Activated CD8-positive, alpha-beta T cell treated with anti-CD3 and anti-CD28 coated beads for 36 hours (primary cell): ENCODE measurements around the gene LRMDA. TPM values are rescaled to one million over a fixed set of nuclear protein-coding genes. Genes with fewer than 3 reads are reported as not detected.

Source experiments
- ATAC-seq: fragments of 200-7000 bp; cut with Tn5 transposase; one replicate; pipeline ENCODE4 v1.10.0; 2021; ENCODE audit warnings: mild to moderate bottlenecking, moderate library complexity
- CTCF ChIA-PET: fragments of 350-600 bp; sonication (Branson Sonifier 250); formaldehyde crosslinking; loops from one replicate; lab custom pipeline; 2021; ENCODE audit warnings: antibody characterized with exemption; lab: Charles Lee
- POLR2A ChIA-PET: fragments of 350-600 bp; sonication (Branson Sonifier 250); formaldehyde crosslinking; loops from one replicate; lab custom pipeline; 2021; ENCODE audit warnings: antibody characterized with exemption; lab: Charles Lee
- DNase-seq: peaks from one replicate; pipeline ENCODE4 v3.0.0-alpha.2; 2020
- H3K27ac Mint-ChIP-seq: one replicate; pipeline ENCODE4 v1.8.0; 2021; ENCODE audit warnings: mild to moderate bottlenecking, mixed read lengths
- H3K27me3 Mint-ChIP-seq: one replicate; pipeline ENCODE4 v1.8.0; 2021; ENCODE audit warnings: mixed read lengths
- H3K36me3 Mint-ChIP-seq: one replicate; pipeline ENCODE4 v1.8.0; 2021; ENCODE audit warnings: low read depth, mixed read lengths
- H3K4me1 Mint-ChIP-seq: one replicate; pipeline ENCODE4 v1.8.0; 2021; ENCODE audit warnings: low read depth, mixed read lengths
- H3K4me3 Mint-ChIP-seq: one replicate; pipeline ENCODE4 v1.8.0; 2021; ENCODE audit warnings: mild to moderate bottlenecking, moderate library complexity, mixed read lengths
- H3K9me3 Mint-ChIP-seq: one replicate; pipeline ENCODE4 v1.8.0; 2021; ENCODE audit warnings: mixed read lengths
- intact Hi-C: fragments of 100-400 bp; cut with micrococcal nuclease; formaldehyde crosslinking; loops from one replicate; pipeline ENCODE4 v1.10.0; 2022
- total RNA-seq, 2 experiments: library from RNA; stranded (reverse); gene quantifications; one replicate each; pipeline ENCODE4 v1.2.3, GENCODE V29; 2021
- TF ChIP-seq, protein P1 (sequence below): fragments of 200-600 bp; IDR thresholded peaks from one replicate; pipeline ENCODE4 v1.8.0; 2022; ENCODE audit warnings: antibody characterized with exemption, mild to moderate bottlenecking

LRMDA gene
- total RNA-seq, 2 experiments from 2014 or later: not detected

- CTCF ChIA-PET: no interaction called here
- Mint-ChIP-seq H3K4me3 (no peak overlapping the region), H3K27me3 (peaks cover 3% of the 10 kb centered on the region), H3K9me3 (no peaks in the 10 kb centered on the region), H3K27ac (no peak overlapping the region), H3K4me1 (no peaks in the 10 kb centered on the region), H3K36me3 (no peaks in the 10 kb centered on the region)
- TF ChIP-seq, protein P1, sequence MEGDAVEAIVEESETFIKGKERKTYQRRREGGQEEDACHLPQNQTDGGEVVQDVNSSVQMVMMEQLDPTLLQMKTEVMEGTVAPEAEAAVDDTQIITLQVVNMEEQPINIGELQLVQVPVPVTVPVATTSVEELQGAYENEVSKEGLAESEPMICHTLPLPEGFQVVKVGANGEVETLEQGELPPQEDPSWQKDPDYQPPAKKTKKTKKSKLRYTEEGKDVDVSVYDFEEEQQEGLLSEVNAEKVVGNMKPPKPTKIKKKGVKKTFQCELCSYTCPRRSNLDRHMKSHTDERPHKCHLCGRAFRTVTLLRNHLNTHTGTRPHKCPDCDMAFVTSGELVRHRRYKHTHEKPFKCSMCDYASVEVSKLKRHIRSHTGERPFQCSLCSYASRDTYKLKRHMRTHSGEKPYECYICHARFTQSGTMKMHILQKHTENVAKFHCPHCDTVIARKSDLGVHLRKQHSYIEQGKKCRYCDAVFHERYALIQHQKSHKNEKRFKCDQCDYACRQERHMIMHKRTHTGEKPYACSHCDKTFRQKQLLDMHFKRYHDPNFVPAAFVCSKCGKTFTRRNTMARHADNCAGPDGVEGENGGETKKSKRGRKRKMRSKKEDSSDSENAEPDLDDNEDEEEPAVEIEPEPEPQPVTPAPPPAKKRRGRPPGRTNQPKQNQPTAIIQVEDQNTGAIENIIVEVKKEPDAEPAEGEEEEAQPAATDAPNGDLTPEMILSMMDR: no peak
- ATAC-seq (no peak), DNase-seq (no peak)
- intact Hi-C loops: no loop called here
- POLR2A ChIA-PET: interaction anchor here (0.7 kb wide), 1 partner anchor 1319 kb away, joined by 3 read pairs; no protein-coding TSS in a partner anchor
Measured at GRCh38 chr10:75592791-75593643, 161.6 kb downstream of the LRMDA start.

DNA sequence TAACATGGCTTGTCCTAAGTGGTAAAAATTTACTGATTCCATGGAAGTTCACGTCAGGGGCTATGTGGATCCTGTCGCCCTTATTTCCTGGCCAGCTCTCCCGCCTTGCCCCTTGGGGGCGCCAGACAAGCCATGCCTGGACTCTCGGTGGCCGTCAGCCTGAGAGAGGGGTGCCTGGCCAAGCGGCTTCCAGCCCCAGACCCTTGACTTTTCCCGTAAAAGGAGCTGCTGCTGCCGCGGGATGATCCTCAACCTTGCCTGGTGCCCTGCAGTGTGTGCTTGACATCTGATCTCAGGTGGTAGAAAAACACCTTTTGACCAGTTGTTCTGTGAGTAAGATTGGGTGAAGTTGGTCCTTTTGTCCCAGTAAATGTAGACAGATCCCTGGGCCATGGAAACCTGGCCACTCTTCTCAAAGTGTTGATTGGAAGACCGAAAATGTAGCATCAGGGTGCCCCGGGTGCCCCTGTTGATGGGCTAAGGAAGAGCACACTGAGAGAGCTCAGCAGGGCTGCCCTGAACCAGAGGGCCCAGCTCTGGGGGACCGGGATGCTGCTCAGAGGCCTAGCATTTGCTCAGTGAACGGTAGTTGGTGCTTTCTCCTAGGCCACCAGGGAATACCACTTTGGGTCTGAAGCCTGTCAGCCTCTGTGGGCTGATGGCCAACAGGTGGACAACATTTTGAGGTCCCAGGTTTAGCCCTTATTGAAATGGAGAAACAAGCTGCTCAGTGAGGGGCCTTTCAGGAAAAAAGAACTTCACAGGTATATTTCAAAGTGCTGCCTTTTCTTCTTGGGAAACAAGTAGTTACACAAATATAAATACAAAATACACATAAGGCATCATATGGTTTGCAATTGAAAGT, 162.5 kb downstream of the LRMDA start:
- ATAC-seq (no peak), DNase-seq (no peak)
- CTCF ChIA-PET: no interaction called here
- Mint-ChIP-seq H3K27me3 (peaks cover 3% of the 10 kb centered on the region), H3K36me3 (no peaks in the 10 kb centered on the region), H3K27ac (no peak overlapping the region), H3K4me3 (no peak overlapping the region), H3K4me1 (no peaks in the 10 kb centered on the region), H3K9me3 (no peaks in the 10 kb centered on the region)
- POLR2A ChIA-PET: interaction anchor here (0.7 kb wide), 1 partner anchor 1318 kb away, joined by 3 read pairs; no protein-coding TSS in a partner anchor
- intact Hi-C loops: no loop called here
- TF ChIP-seq, protein P1: no peak

- TF ChIP-seq, protein P1: no peak
- Mint-ChIP-seq H3K4me3 (no peak overlapping the region), H3K9me3 (no peaks in the 10 kb centered on the region), H3K4me1 (no peaks in the 10 kb centered on the region), H3K36me3 (no peaks in the 10 kb centered on the region), H3K27ac (no peak overlapping the region), H3K27me3 (peaks cover 8% of the 10 kb centered on the region)
- intact Hi-C loops: no loop called here
- ChIA-PET CTCF (no interaction called here), POLR2A (no interaction called here)
- DNase-seq (no peak), ATAC-seq (no peak)
Measured at GRCh38 chr10:75596930-75597620, 165.7 kb downstream of the LRMDA start.

- TF ChIP-seq, protein P1: no peak
- no peak overlapping the region for H3K27ac Mint-ChIP-seq
- no peaks in the 10 kb centered on the region for H3K4me1 Mint-ChIP-seq
- intact Hi-C loops: no loop called here
- H3K36me3 Mint-ChIP-seq: no peaks in the 10 kb centered on the region
- H3K9me3 Mint-ChIP-seq: no peaks in the 10 kb centered on the region
- POLR2A ChIA-PET: no interaction called here
- no peak overlapping the region for H3K4me3 Mint-ChIP-seq
- ATAC-seq: no peak
- DNase-seq: no peak
- peaks cover 5% of the 10 kb centered on the region for H3K27me3 Mint-ChIP-seq
- CTCF ChIA-PET: no interaction called here
Measured at GRCh38 chr10:75597773-75598440, 166.5 kb downstream of the LRMDA start.
